Measurements from ENCODE around the gene PRR16.

The PRR16 gene

GRCh38 chr5:120655828-120656435 is 191.8 kb downstream of the PRR16 start:
- no peak overlapping the region for H3K4me3 ChIP-seq
- no peak for TF ChIP-seq CTCF (IDR thresholded peaks at IDR 0.05)
- H3K27ac ChIP-seq: no peak overlapping the region
- DNase-seq (ENCODE audit: low spot score): no peak

- H3K27ac ChIP-seq: no peak overlapping the region
- no peak for DNase-seq (ENCODE audit: low spot score)
- H3K4me3 ChIP-seq: no peak overlapping the region
- no peak for TF ChIP-seq CTCF (IDR thresholded peaks at IDR 0.05)
Measured at GRCh38 chr5:120657104-120657503, 193.0 kb downstream of the PRR16 start.

GRCh38 chr5:120677481-120677880 is 213.4 kb downstream of the PRR16 start:
- TF ChIP-seq CTCF (IDR thresholded peaks at IDR 0.05): no peak
- no peak for DNase-seq (ENCODE audit: low spot score)
- Histone ChIP-seq H3K27ac (no peak overlapping the region), H3K4me3 (no peak overlapping the region)

GRCh38 chr5:120678279-120678678 is 214.2 kb downstream of the PRR16 start:
- DNase-seq (ENCODE audit: low spot score): no peak
- no peak for TF ChIP-seq CTCF (IDR thresholded peaks at IDR 0.05)
- Histone ChIP-seq H3K27ac (no peak overlapping the region), H3K4me3 (no peak overlapping the region)

- H3K4me3 ChIP-seq: no peak overlapping the region
- TF ChIP-seq CTCF (IDR thresholded peaks at IDR 0.05): no peak
- no peak for DNase-seq (ENCODE audit: low spot score)
- no peak overlapping the region for H3K27ac ChIP-seq
Measured at GRCh38 chr5:120682851-120683250, 218.8 kb downstream of the PRR16 start.

GRCh38 chr5:120683580-120683979 is 219.5 kb downstream of the PRR16 start:
- no peak overlapping the region for H3K27ac ChIP-seq
- H3K4me3 ChIP-seq: no peak overlapping the region
- no peak for TF ChIP-seq CTCF (IDR thresholded peaks at IDR 0.05)
- DNase-seq (ENCODE audit: low spot score): no peak

GRCh38 chr5:120684213-120684612 is 220.1 kb downstream of the PRR16 start:
- DNase-seq (ENCODE audit: low spot score): no peak

More at GRCh38 chr5:120684213-120684612, 220.1 kb downstream of the PRR16 start:
- TF ChIP-seq CTCF (IDR thresholded peaks at IDR 0.05): no peak
- H3K4me3 ChIP-seq: no peak overlapping the region
- H3K27ac ChIP-seq: no peak overlapping the region

Data from coronary artery (tissue), 2 donors.